Upper lobe of left lung (tissue), 6 donors: ENCODE data around the gene ZNF77. TPM values are rescaled to one million over a fixed set of nuclear protein-coding genes. Genes with fewer than 3 reads are reported as not detected.
A peak's percentile ranks its signal among the peaks of the same experiment; 100 is the strongest.

ENCODE experiments used
- ATAC-seq, 2 donors: fragments of 200-7000 bp; cut with Tn5 transposase; one replicate each; pipeline ENCODE4 v1.9.1; 2022; ENCODE audit warnings: mild to moderate bottlenecking in 2 of 2, moderate library complexity in 2 of 2; ENCODE audit not compliant: low FRiP score in 2 of 2
- DNase-seq, 2 donors: peaks; one replicate each; pipeline ENCODE4 v3.0.0-alpha.2; 2019 to 2020
- H3K27ac ChIP-seq, 4 donors: fragments of 200-600 bp; sonication (generic); one replicate each; pipeline ENCODE4 v1.5.1; 2016 to 2019
- H3K27me3 ChIP-seq, 4 donors: fragments of 200-600 bp; sonication (generic); one replicate each; pipeline ENCODE4 v1.5.1; 2017 to 2019
- H3K36me3 ChIP-seq, 4 donors: fragments of 200-600 bp; sonication (generic); one replicate each; pipeline ENCODE4 v1.5.1; 2016 to 2019
- H3K4me1 ChIP-seq, 4 donors: fragments of 200-600 bp; sonication (generic); one replicate each; pipeline ENCODE4 v1.5.1; 2018 to 2019
- H3K4me3 ChIP-seq, 4 donors: fragments of 200-600 bp; sonication (generic); one replicate each; pipeline ENCODE4 v1.5.1; 2017 to 2019; ENCODE audit warnings: mild to moderate bottlenecking in 2 of 4, moderate library complexity in 1 of 4
- H3K9me3 ChIP-seq, 4 donors: fragments of 200-600 bp; sonication (generic); one replicate each; pipeline ENCODE4 v1.5.1; 2018 to 2019
- CTCF ChIP-seq, 6 experiments: fragments of 450-650 bp in 4 of 6; fragments of 200-600 bp in 2 of 6; sonication (generic) in 2 of 6; IDR thresholded peaks; one replicate each; pipeline ENCODE4 v1.5.1; 2016 to 2019; ENCODE audit warnings: antibody characterized with exemption in 6 of 6
- EP300 ChIP-seq, 4 donors: sonication (generic); formaldehyde crosslinking; IDR thresholded peaks; one replicate each; pipeline ENCODE4 v1.5.1; 2017; ENCODE audit warnings: antibody characterized with exemption in 4 of 4, control low read depth in 2 of 4
- POLR2A ChIP-seq, 4 donors: fragments of 450-650 bp; IDR thresholded peaks; one replicate each; pipeline ENCODE4 v1.5.1; 2016 to 2017; ENCODE audit warnings: antibody characterized with exemption in 4 of 4, mild to moderate bottlenecking in 2 of 4
- POLR2AphosphoS5 ChIP-seq, 2 donors: sonication (generic); formaldehyde crosslinking; IDR thresholded peaks; one replicate each; pipeline ENCODE4 v1.5.1; 2017; ENCODE audit warnings: antibody characterized with exemption in 2 of 2
- WGBS, 2 donors: methylation state at CpG; one replicate each; pipeline ENCODE4 v1.1.5; 2017 to 2018; 5-methylcytosine and 5-hydroxymethylcytosine counted together
- total RNA-seq, 6 donors: library from RNA; depleted of rRNA in 4 of 6; stranded (reverse); fragments of >200 nt in 4 of 6; gene quantifications; one replicate each; pipeline versions ENCODE4 v1.1.0 to v1.2.1, GENCODE V29; 2016 to 2021
- donor health status: DM: no; HTN: no; CAD: no; lungs with moderate emphysema.
- donor health status: DM: no; HTN: yes; CAD: no; lungs with severe emphysema.

ZNF77 gene
- total RNA-seq, 6 donors from 2014 or later = 3.1 to 7.3 (median 4.6) TPM

- H3K27ac ChIP-seq = peak overlapping the region; percentile 68 to 90 (median 86)
- no peaks in the 10 kb centered on the region for H3K36me3 ChIP-seq
- H3K4me3 ChIP-seq = peak overlapping the region in 3 of 4 donors; percentile 35 to 46 (median 44)
- H3K27me3 ChIP-seq = no peaks in the 10 kb centered on the region
- no peaks in the 10 kb centered on the region for H3K9me3 ChIP-seq
- DNase-seq (peak in 1 of 2 donors; percentile 66), ATAC-seq (peak; percentile 42 to 62)
- 10 to 15% methylated on average over 14 to 24 of the region's 24 CpGs for WGBS, 2 donors
- TF ChIP-seq POLR2A (IDR thresholded peaks at IDR 0.05) = no peak
- TF ChIP-seq POLR2AphosphoS5 (IDR thresholded peaks at IDR 0.05) = peak; percentile 29 to 75
- TF ChIP-seq EP300 (IDR thresholded peaks at IDR 0.05) = peak in 1 of 4 donors; percentile 77
- TF ChIP-seq CTCF (IDR thresholded peaks at IDR 0.05) = no peak
- H3K4me1 ChIP-seq = peaks cover 25 to 40% (median 35%) of the 10 kb centered on the region in 4 donors
Measured at GRCh38 chr19:2983351-2984214, 38.8 kb upstream of the ZNF77 start.

- H3K4me3 ChIP-seq = no peak overlapping the region
- H3K27ac ChIP-seq = peak overlapping the region; percentile 68 to 90 (median 86)
- WGBS, 2 donors = 1 to 12% methylated on average over 4 to 9 of the region's 10 CpGs
- TF ChIP-seq EP300 (IDR thresholded peaks at IDR 0.05) = no peak
- peak; percentile 59 to 73 for TF ChIP-seq POLR2AphosphoS5 (IDR thresholded peaks at IDR 0.05)
- TF ChIP-seq CTCF (IDR thresholded peaks at IDR 0.05) = no peak
- H3K27me3 ChIP-seq = no peaks in the 10 kb centered on the region
- DNase-seq (peak; percentile 79 to 86), ATAC-seq (peak; percentile 70)
- H3K36me3 ChIP-seq = no peaks in the 10 kb centered on the region
- H3K4me1 ChIP-seq = peaks cover 29 to 46% (median 41%) of the 10 kb centered on the region in 4 donors
- H3K9me3 ChIP-seq = no peaks in the 10 kb centered on the region
Measured at GRCh38 chr19:2982983-2983350, 38.2 kb upstream of the ZNF77 start.

GRCh38 chr19:2982561-2982960 lies 37.8 kb upstream of the ZNF77 start:
- TF ChIP-seq POLR2AphosphoS5 (IDR thresholded peaks at IDR 0.05) (no peak), CTCF (IDR thresholded peaks at IDR 0.05) (no peak), EP300 (IDR thresholded peaks at IDR 0.05) (no peak), POLR2A (IDR thresholded peaks at IDR 0.05) (no peak)
- no peak overlapping the region for H3K4me3 ChIP-seq
- H3K36me3 ChIP-seq = no peaks in the 10 kb centered on the region
- WGBS, 2 donors = 15 to 32% methylated on average over 3 to 5 of the region's 8 CpGs
- H3K27me3 ChIP-seq = no peaks in the 10 kb centered on the region
- H3K9me3 ChIP-seq = no peaks in the 10 kb centered on the region
- peak; percentile 22 to 23 for ATAC-seq
- no peak for DNase-seq
- peak overlapping the region; percentile 68 to 90 (median 86) for H3K27ac ChIP-seq
- peaks cover 33 to 50% (median 45%) of the 10 kb centered on the region in 4 donors for H3K4me1 ChIP-seq

GRCh38 chr19:2981898-2982297 lies 37.1 kb upstream of the ZNF77 start:
- H3K9me3 ChIP-seq = no peaks in the 10 kb centered on the region
- H3K4me3 ChIP-seq = no peak overlapping the region
- TF ChIP-seq CTCF (IDR thresholded peaks at IDR 0.05) = no peak
- no peak for TF ChIP-seq POLR2AphosphoS5 (IDR thresholded peaks at IDR 0.05)
- no peak for TF ChIP-seq POLR2A (IDR thresholded peaks at IDR 0.05)
- no peak for TF ChIP-seq EP300 (IDR thresholded peaks at IDR 0.05)
- H3K27ac ChIP-seq = peak overlapping the region; percentile 28 to 90 (median 76)
- DNase-seq (no peak), ATAC-seq (no peak)
- H3K36me3 ChIP-seq = no peaks in the 10 kb centered on the region
- H3K27me3 ChIP-seq = no peaks in the 10 kb centered on the region
- WGBS, 2 donors = 85 to 86% methylated on average over 5 of the region's 5 CpGs
- peaks cover 38 to 57% (median 52%) of the 10 kb centered on the region in 4 donors for H3K4me1 ChIP-seq
